Fibroblast of mammary gland (primary cell): ENCODE results near the gene MGAT3.
A peak's percentile ranks its signal among the peaks of the same experiment; 100 is the strongest.

Source experiments
- DNase-seq: peaks from one replicate; pipeline ENCODE4 v3.0.0-alpha.2; 2010; ENCODE audit warnings: low read depth
- H3K4me3 ChIP-seq: 2 replicates; pipeline ENCODE4 v1.5.1; 2011; ENCODE audit warnings: low read depth, mild to moderate bottlenecking, low read length, moderate library complexity; ENCODE audit not compliant: control insufficient read depth
- CTCF ChIP-seq: conservative IDR thresholded peaks from 2 replicates; pipeline ENCODE4 v1.5.1; 2011; ENCODE audit warnings: low read depth, low read length, inconsistent platforms; ENCODE audit not compliant: control insufficient read depth, insufficient read depth

MGAT3 gene

GRCh38 chr22:39482768-39483167 lies 26.0 kb downstream of the MGAT3 start:
- TF ChIP-seq CTCF = no peak
- no peak overlapping the region for H3K4me3 ChIP-seq
- peak; percentile 64 for DNase-seq

- no peak for TF ChIP-seq CTCF
- no peak for DNase-seq
These were observed 30.4 kb downstream of the MGAT3 start for GRCh38 chr22:39486951-39487825.

GRCh38 chr22:39487826-39488520 lies 31.2 kb downstream of the MGAT3 start:
- H3K4me3 ChIP-seq = no peak overlapping the region
- TF ChIP-seq CTCF = no peak
- DNase-seq = no peak

More at GRCh38 chr22:39486951-39487825, 30.4 kb downstream of the MGAT3 start:
- H3K4me3 ChIP-seq = no peak overlapping the region

GRCh38 chr22:39488563-39489083 lies 31.8 kb downstream of the MGAT3 start:
- H3K4me3 ChIP-seq = no peak overlapping the region
- DNase-seq = no peak
- TF ChIP-seq CTCF = no peak

- no peak for TF ChIP-seq CTCF
- H3K4me3 ChIP-seq = no peak overlapping the region
- DNase-seq = no peak
These were observed 32.6 kb downstream of the MGAT3 start for GRCh38 chr22:39489094-39490068.
